ENCODE results near the gene RBM19.

RBM19 gene

GRCh38 chr12:113880988-113881962 is 84.8 kb downstream of the RBM19 start:
- H3K27ac ChIP-seq (ENCODE audit: low read length), result no peak overlapping the region
- DNase-seq, result no peak
- no peaks in the 10 kb centered on the region for H3F3A ChIP-seq (ENCODE audit: insufficient read depth, low read length)

GRCh38 chr12:113880326-113880725 is 85.8 kb downstream of the RBM19 start:
- Histone ChIP-seq H3K27me3 (replicated peaks; ENCODE audit: insufficient read depth, low read length) (no peaks in the 10 kb centered on the region), H3F3A (ENCODE audit: insufficient read depth, low read length) (no peaks in the 10 kb centered on the region), H3K9ac (ENCODE audit: low read length) (no peak overlapping the region), H3K4me3 (ENCODE audit: low read length) (no peak overlapping the region), H3K4me2 (ENCODE audit: low read depth, low read length) (no peak overlapping the region), H3K27ac (ENCODE audit: low read length) (no peak overlapping the region), H3K9me2 (replicated peaks; ENCODE audit: insufficient read depth, low read length) (no peaks in the 10 kb centered on the region), H2AFZ (ENCODE audit: low read length) (no peak overlapping the region), H4K20me1 (ENCODE audit: insufficient read depth, low read length) (no peaks in the 10 kb centered on the region), H3K9me3 (replicated peaks; ENCODE audit: insufficient read depth, low read length) (no peaks in the 10 kb centered on the region), H3K79me2 (ENCODE audit: low read length) (no peaks in the 10 kb centered on the region), H3K36me3 (replicated peaks; ENCODE audit: insufficient read depth, low read length) (no peaks in the 10 kb centered on the region), H3K4me1 (ENCODE audit: low read length) (no peaks in the 10 kb centered on the region)
- DNase-seq, result no peak
- TF ChIP-seq CTCF (IDR thresholded peaks at IDR 0.05; ENCODE audit: low read length), result no peak
- no peak for TF ChIP-seq EZH2phosphoT487 (IDR thresholded peaks at IDR 0.05; ENCODE audit: low read length)
- no peak for TF ChIP-seq EZH2 (optimal IDR thresholded peaks at IDR 0.05; ENCODE audit: low read depth, low read length)

More at GRCh38 chr12:113880988-113881962, 84.8 kb downstream of the RBM19 start:
- TF ChIP-seq EZH2phosphoT487 (IDR thresholded peaks at IDR 0.05; ENCODE audit: low read length) (no peak), CTCF (IDR thresholded peaks at IDR 0.05; ENCODE audit: low read length) (no peak), EZH2 (optimal IDR thresholded peaks at IDR 0.05; ENCODE audit: low read depth, low read length) (no peak)
- Histone ChIP-seq H4K20me1 (ENCODE audit: insufficient read depth, low read length) (no peaks in the 10 kb centered on the region), H2AFZ (ENCODE audit: low read length) (no peak overlapping the region), H3K4me3 (ENCODE audit: low read length) (no peak overlapping the region), H3K9ac (ENCODE audit: low read length) (no peak overlapping the region), H3K27me3 (replicated peaks; ENCODE audit: insufficient read depth, low read length) (no peaks in the 10 kb centered on the region), H3K9me3 (replicated peaks; ENCODE audit: insufficient read depth, low read length) (no peaks in the 10 kb centered on the region), H3K36me3 (replicated peaks; ENCODE audit: insufficient read depth, low read length) (no peaks in the 10 kb centered on the region), H3K4me2 (ENCODE audit: low read depth, low read length) (no peak overlapping the region), H3K4me1 (ENCODE audit: low read length) (no peaks in the 10 kb centered on the region), H3K9me2 (replicated peaks; ENCODE audit: insufficient read depth, low read length) (no peaks in the 10 kb centered on the region), H3K79me2 (ENCODE audit: low read length) (no peaks in the 10 kb centered on the region)

- no peak for DNase-seq
- Histone ChIP-seq H3K27ac (ENCODE audit: low read length) (no peak overlapping the region), H2AFZ (ENCODE audit: low read length) (no peak overlapping the region), H3K4me3 (ENCODE audit: low read length) (no peak overlapping the region), H3K27me3 (replicated peaks; ENCODE audit: insufficient read depth, low read length) (no peaks in the 10 kb centered on the region), H3K9ac (ENCODE audit: low read length) (no peak overlapping the region), H4K20me1 (ENCODE audit: insufficient read depth, low read length) (no peaks in the 10 kb centered on the region), H3K4me2 (ENCODE audit: low read depth, low read length) (no peak overlapping the region), H3K9me2 (replicated peaks; ENCODE audit: insufficient read depth, low read length) (no peaks in the 10 kb centered on the region), H3K9me3 (replicated peaks; ENCODE audit: insufficient read depth, low read length) (no peaks in the 10 kb centered on the region), H3K36me3 (replicated peaks; ENCODE audit: insufficient read depth, low read length) (no peaks in the 10 kb centered on the region), H3F3A (ENCODE audit: insufficient read depth, low read length) (no peaks in the 10 kb centered on the region), H3K79me2 (ENCODE audit: low read length) (no peaks in the 10 kb centered on the region), H3K4me1 (ENCODE audit: low read length) (no peaks in the 10 kb centered on the region)
- TF ChIP-seq EZH2phosphoT487 (IDR thresholded peaks at IDR 0.05; ENCODE audit: low read length) (no peak), EZH2 (optimal IDR thresholded peaks at IDR 0.05; ENCODE audit: low read depth, low read length) (no peak), CTCF (IDR thresholded peaks at IDR 0.05; ENCODE audit: low read length) (no peak)
Measured at GRCh38 chr12:113879658-113880057, 86.5 kb downstream of the RBM19 start.
